Inflammatory macrophage (primary cell): Measurements from ENCODE around the gene TMEM222.

Experiments used
- DNase-seq, 2 donors: peaks; one replicate each; pipeline ENCODE4 v3.0.0-alpha.2; 2020 to 2022

Gene TMEM222

DNA sequence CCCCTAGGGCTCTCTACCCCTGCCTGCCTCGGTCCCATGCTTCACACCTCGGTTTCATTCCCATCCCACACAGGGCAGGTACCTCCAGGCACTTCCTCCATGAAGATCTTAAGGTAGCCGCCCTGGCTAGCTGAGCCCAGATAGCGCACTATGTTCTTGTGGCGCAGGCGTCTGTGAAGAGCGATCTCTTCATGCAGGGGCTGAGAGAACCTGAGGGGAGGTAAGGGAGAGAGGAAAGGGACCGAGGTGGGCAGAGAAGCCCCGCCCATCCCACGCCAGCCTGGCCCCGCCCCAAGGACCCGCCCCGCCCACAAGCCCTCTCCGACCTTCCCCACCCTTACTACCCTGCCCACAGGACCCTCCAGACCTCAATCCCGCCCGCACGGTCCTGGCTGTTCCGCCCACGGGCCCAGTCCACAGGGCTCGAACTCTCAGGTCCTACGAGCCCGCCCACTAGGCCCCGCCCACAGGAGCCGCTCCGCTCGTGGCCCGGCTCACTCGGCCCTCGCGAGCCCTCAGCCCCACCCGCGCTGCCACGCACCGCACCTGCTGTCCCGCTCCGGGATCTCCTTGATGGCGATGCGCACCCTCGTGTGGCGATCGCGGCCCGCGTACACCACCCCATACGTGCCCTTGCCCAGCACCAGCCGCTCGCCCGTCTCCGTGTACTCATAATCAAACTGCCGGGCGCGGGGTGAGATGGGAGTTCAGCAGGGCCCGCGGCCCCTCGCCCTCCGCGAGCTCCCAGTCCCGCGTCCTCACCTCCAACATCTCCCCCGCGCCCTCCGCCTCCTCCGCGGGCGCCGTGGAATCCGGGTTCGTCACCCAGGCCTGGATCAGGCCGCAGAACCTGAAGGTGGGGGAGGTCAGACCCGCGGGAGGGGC lies 38.4 kb downstream of the TMEM222 start:
- DNase-seq: no peak

DNA sequence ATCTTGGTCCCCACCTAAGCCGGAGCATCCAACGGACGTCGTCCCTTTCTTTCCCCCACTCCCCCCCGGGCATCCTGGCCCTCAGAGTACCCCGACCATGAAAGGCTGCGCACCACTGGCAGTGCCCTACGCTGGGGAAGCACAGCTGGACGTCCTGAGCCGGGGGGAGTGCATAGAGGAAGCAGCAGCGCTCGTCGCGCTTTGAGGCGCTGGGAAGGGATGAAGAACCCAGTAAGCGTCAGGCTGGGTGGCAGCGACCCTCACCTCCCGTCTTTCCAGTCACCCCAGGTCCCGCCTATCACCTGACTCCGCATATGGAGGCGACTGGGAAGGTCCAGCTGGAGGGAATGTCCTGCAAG lies 39.1 kb downstream of the TMEM222 start:
- DNase-seq: no peak

DNA sequence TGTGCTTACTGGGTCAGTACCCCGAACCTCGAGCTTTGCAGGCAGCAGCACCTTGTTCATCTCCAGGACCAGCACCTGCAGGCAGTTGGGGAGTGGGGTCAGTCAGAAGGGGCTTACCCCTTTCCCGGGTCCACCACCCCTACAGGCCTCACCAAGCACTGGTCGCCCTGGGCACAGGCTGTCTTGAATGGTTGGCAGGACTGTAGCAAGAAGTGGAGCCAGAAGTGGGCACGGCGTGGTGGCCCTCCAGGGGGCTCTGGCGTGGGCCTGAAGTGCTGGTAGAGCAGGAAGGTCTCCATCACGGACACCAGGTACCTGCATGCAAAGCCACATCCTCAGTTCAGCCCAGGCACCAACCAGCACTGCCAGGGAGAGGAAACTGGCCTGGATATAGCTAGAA lies 39.6 kb downstream of the TMEM222 start:
- no peak for DNase-seq

DNA sequence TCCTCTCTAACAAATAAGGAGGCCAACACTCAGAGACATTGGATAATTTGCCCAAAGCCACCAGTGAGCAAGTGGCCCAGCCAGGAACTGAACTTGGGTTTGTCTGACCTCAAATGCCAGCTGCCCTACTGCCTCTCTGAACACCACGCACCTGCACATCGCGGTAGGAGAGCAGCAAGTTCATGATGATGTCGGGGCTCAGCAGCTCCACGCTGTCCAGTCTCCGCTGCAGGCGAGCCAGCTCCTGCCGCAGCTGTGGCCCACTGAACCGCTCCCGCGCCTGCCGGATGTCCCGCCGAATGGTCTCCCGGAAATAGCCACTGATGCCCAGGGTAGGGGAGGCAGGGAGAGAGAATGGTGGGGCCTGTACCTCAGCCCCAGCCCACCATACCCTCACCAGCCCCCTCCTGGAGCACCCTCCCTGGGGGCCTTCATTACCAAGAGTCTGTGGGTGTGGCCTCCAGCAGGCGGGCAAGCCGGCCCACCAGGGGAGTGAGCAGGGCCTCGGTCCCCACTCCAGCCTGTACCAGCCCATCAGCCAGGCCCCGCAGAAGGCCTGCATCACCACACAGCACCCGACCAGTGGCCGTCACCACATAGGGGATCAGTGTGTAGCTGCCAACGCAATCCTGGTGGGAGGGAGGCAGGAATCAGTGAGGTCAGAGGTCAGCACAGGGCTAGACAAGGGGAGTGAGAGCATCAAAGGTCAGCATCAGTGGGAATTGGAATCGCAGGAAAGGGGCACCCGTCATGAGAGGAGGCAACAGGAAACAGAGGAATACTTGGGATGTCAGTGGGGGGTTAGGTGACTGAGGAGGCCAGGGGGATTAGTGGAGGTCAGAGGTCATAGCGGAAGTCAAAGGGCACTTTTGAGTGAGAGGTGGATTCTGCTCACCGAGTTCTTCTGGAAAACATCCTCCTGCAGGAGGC lies 42.1 kb downstream of the TMEM222 start:
- no peak for DNase-seq

DNA sequence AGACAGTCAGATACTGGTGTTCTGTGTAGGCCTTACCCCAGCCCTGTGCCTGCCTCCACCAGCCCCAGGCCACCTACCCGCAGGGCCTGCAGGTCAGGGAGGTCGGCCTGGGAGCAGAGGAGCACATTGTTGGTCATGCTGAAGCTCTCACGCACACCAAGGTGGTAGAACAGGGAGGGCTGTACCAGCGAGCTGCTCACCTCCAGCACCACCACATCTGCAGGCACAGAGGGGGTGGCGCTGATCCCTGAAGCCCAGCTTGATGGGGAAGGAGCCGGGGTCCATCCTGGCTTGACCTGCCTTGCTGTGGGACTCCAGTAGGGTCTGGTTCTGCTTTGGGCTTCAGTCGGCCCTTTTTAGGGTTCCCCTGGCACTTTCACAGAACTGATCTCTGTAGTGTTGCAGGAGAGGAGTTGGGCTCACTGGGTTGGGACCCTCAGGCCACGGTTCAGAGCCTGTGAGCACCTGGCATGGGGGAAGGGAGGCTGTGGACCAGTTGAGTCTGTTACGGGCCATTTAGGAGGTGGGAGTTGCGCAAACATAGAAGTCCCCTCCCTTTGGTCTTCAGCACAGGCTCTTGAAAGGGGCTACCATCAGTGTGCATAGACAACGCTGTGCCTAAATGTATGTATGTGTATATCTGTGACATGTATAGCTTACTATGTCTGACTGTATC lies 42.9 kb downstream of the TMEM222 start:
- no peak for DNase-seq

DNA sequence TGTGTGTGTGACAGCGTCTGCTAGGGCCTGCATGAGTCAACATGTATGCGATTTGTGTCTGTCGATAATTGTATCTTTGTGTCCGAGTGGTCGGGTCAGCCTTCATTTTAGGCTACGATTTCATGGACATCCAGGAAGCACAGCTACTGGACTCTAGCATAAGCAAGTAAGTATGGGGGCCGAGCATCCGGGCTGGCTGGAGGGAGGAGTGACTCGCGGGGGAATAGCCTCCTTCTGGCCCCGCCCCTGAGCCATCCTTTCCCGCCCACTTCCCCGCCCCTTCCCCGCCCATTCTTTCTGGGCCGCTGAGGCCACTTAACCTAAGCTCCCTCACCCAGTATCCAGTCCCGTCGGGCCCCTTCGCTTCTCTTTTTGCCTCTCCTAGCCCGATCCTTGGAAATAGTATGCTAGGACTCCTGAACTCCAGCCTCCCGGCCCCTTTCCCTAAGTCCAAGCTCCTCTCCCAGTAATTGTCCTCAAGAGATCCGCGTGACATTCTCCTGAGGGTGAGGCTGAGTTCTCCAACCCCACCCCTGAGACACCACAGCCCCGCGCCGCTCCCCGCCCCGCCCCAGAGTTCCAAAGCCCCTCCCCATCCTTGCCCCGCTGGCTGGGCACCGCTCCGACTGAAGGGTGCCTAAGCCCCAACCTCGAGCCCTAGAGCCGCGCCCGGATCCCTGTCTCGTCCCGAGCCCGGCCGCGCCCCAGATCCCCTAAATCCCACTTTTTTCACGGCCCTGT lies 43.6 kb downstream of the TMEM222 start:
- peak; percentile 87 to 88 for DNase-seq

DNA sequence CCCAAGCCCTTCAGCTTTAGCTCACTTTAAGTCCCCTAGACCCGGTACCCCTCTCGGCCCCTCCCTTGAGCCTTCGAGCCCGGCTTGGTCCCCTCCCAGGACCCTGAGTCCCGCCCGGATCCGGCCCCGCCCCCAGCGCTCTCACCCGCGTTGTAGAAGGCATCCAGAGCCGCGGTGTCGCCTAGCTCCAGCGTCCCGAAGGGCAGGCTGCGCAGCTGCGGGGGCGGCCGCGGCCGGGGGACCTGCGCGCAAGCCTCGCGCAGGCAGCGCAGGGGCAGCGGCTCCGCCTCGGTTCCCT lies 44.1 kb downstream of the TMEM222 start:
- DNase-seq: peak; percentile 69 to 80

DNA sequence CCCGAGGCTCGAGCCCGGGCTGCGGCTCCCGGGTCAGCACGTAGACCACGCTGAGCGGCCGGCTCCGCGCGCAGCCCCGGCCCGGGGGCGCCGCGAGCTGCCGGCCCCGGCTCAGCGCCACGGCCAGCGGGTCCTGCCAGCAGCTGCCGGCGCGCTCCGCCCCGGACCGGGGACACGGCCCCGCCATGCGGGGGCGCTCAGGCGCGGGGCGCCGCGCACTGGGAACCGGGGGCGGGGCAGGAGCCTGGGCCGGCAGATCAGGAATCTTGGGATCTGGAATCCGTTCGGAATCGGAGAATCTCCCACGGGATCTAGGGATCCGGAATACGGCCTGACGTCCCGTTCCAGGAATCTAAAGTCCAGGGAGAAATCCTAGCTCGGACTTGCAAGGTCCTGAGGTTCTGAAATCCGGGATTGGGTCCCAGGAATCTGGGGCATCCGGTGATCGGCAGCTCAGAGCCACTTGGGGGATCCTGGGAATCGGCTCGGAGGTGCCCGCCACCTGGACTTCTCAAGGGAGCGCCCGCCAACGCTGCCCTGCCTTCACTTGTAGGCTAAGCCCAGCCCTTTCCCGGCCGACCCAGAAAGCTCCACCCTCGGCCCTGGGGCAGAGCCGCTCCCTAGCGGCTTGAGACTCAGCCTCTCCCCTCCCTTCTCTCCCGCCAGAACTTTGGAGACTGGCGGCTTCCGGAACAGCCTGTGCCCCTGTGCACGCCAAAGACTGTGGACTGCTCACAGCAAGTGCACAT lies 44.6 kb downstream of the TMEM222 start, which contains the start of gene MAP3K6:
TSS of gene MAP3K6 (minus strand) at position 551 of the 749 bp plus-strand sequence. CDS start at position 187, 364 bp downstream.
- DNase-seq: peak; percentile 53 to 62

DNA sequence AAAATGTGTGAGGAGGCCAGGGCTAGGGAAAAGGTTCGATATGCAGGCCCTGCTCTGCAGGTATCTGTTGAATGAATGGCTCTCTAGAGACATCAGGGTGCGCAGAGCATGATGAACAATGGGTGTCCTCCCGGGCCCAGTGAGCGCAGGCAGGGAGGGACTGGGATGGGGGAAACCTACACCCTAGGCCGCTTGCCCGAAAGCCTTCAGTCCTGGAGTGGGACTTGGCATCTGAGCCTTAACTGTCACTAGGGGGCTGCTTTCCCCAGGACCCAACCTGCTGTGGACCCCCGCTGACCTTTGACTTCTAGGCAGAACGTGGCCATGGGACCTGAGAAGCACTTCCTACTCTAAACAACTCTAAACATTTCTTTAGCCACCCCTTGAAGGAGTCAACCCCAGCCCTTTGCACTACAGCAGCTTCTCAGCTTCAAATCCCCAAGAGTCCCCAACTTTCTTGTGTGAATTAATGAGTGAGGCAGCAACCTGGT lies 45.2 kb downstream of the TMEM222 start:
- DNase-seq: no peak

DNA sequence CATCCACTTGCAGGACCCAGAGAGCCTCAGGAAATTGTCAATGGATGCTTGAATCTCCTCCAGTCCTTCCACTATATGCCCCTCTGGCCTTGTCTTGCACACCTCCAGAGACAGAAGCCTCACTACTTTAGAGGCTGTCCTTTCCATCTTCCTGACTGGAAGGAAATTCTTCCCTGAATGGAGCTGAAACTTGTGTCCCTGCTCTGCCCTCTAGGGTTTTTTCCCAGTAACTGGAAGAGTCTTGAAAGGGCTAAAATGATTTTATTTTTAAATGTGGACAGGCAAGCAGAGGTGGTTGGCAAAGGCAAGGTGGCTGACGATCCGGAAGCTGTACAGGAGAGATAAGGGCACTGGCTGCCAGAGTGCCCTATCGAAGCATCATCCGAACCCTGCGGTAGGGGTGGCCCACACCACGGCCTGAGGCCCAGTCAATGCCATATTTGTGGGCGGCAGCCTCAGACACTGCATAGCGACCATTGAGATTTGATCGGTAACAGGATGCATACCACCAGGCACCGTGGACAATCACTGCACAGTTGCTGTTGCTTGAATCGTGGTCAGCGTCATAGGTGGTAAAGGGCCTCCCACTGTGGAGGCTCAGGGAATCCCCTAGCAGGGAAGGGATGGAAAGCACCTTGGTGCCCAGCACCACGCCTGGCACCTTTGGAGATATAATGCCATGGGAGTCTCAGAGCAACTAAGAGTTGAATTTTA lies 47.1 kb downstream of the TMEM222 start:
- no peak for DNase-seq

DNA sequence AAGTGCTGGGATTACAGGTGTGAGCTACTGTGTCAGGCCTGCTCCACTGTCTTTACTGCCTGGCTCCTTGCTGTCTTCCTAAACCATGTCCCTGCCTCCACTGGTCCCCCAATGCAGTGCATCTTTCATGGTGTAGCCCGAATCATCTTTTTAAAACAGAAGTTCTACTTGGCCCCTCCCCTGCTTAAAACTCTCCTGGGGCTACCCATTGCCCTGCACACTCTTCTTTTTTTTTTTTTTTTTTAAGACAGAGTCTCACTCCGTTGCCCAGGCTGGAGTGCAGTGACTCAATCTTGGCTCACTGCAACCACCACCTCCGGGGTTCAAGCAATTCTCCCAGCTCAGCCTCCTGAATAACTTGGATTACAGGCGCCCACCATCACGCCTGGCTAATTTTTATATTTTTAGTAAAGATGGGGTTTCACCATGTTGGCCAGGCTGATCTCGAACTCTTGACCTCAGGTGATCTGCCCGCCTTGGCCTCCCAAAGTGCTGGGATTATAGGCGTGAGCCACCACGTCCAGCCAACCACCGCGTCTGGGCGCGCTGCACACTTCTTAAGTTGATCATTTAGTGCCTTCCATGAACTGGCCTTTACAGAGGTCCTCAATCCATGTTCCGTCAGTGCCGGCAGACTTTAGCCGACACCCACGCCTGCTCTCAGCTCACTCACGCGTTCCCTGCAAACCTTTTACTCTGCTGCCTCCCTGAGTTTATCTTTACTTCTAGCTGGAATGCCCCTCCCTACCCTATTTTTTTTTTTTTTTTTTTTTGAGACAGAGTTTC lies 50.3 kb downstream of the TMEM222 start:
- DNase-seq: no peak

DNA sequence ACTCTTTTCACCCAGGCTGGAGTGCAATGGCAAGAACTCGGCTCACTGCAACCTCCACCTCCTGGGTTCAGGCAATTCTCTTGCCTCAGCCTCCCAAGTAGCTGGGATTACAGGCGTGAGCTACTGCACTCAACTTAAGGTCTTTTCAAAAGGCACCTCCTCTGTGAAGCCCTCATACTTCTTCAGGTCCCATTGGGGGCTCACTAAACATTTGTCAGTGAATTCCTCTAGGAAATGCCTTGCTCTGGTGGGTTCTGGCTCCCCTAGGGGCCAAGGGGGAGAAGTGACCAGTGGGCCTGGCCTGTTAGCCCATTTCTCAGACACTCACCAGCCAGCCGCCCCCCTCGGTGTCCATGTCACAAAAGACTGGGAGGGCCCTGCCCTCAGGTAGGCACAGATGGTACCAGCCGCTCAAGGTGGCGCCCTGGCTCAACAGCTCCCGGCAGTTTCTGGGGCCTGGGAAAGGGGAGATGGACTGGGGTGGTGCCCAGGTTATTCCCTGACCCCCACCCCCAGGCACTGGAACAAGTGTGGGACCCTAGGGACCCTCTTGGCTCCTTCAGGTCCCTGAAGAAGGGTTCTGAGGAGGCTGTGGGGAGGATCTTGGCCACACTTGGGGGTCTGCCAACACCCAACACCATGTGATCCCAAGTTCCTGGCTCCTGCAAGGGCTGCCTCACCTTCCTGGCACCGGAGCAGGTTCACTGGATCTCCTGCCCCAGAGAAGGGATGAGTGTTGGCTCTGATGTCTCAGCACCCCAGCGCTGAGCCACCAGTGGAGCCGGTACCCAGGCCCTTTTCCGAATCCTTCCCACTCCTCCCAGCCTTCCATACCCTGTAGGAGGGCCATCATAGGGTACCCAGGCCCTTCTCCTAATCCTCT lies 51.1 kb downstream of the TMEM222 start:
- no peak for DNase-seq

DNA sequence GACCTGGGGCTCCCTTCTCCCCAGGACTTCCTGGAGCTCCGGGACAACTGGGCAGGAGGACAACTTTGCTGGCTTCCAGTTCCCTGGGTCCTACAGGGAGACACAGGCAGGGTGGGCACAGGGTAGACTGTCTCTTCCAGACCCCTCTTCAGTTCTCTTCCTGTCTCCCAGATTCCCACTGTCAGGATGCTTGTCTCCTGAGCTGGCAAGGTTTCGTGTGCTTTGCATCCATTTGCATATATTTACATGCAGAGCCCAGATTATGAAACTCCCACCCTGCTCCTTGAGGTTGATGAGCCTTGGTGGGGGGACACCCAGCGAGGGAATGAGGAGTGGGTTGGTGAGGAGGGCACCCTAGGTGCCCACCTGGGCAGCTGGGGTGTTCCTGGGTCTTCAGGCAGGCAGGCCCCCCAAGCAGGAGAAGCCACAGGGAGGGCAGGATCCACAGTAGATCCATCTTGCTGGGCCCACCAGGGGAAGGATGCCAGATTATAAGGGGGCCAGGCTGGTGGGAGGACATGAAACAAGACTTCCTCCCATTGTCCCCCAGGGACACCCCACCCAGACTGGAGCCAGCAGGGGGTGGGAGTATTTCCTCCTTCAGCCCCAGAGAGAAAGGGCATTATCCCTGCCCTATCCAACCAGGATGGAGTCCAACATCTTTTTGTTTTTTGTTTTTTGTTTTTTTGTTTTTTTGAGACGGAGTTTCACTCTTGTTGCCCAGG lies 52.6 kb downstream of the TMEM222 start, which contains the start of gene FCN3:
TSS of gene FCN3 (minus strand) at position 463 of the 725 bp plus-strand sequence. CDS start at position 457, 6 bp downstream.
- no peak for DNase-seq

DNA sequence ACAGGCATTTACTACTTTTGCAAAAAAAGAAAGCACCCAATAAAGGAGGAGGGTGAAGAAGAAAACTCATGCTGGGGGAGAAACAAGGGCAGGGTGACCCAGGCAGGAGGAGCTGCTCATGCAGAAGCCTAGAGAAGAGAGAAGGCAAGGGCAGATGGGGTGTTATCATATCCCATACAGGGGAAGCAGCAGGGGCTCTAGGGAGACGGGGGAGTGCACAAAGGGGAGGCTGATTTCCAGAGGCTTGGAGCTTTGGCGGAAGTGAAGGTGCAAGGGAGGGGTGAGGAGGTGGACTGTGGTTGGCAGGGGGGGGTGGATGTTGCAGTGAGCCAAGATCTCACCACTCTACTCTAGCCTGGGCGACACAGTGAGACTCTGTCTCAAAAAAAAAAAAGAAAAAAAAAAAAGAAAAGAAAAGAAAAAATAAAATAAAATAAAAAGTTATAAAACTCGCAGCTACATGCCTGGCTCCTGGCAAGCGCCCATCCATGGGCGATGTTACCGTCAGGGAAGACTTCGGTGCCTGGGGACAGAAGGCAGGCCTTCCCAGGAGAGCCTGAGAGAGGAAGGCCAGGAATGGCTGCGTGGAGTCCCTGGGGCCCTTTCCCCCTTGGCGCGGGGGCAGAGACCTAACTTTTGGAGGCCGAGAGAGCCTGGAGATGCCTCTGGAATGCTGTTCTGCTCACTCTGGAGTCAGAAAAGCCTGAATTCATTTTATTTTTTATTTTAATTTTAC lies 56.0 kb downstream of the TMEM222 start:
- no peak for DNase-seq

DNA sequence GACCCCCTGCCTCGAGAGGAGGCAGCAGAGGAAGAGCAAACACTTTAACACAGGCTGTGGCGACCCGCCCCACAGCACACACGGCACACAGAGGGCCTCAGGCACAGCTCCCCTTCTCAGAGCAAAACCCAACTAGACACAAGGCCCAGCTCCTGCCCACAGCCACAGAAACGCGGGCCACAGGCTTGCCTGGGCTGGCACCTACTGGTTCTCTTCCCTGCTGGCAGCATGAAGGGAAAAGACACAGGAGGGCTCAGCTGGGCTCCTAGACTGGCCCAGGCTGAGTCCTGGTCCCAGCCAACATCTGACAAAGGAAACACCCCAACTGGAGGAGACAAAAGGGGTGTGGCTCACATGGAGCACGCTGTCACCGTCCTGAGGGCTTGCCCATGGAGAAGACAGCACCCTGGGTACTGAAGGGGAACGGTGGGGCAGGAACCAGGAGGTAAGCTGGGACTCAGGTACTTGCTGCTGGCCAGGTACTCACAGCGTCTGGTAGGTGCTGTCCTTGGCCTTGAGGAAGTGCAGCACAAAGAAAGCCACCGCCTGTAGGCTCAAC lies 57.7 kb downstream of the TMEM222 start:
- DNase-seq: no peak

DNA sequence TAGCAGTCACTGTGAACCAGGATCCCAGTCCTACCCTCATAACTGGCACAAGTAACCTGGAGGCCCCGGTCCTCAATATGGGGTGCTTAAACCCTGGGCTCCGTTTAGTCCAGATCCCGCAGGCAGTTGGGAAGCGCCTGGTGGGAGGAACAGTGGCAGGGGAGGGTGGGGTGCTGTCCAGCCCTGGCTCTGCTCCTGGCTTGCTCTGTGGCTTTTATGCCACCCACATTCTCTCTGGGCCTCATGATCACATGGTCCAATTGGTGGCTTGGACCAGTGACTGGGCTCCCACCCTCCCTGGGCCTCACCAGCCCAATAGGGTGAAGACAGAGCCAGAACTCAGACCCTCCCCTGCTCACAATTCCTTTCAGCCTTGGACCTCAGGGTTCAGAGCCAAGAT lies 58.3 kb downstream of the TMEM222 start:
- peak; percentile 19 to 41 for DNase-seq
